HepG2 (cell line): Measurements from ENCODE around the gene MAPK8IP3. TPM values are rescaled to one million over a fixed set of nuclear protein-coding genes. Genes with fewer than 3 reads are reported as not detected.

Experiments used
- ATAC-seq: fragments of 200-7000 bp; cut with Tn5 transposase; 3 replicates; pipeline ENCODE4 v1.9.1; 2020; ENCODE audit warnings: mild to moderate bottlenecking, moderate library complexity
- BruUV-seq: library from RNA; stranded (reverse); fragments of 400-500 nt; replicated peaks from 2 replicates; lab custom pipeline; 2021; lab: Mats Ljungman, UMichigan
- CTCF ChIA-PET: fragments of 300-600 bp; formaldehyde crosslinking; extraction: SDS; loops from one replicate; lab custom pipeline; 2021; ENCODE audit warnings: low total read pairs, inconsistent platforms, low intra/inter-chr PET ratio; lab: Yijun Ruan, JAX
- POLR2A ChIA-PET: fragments of 350-600 bp; sonication (Branson Sonifier 250); formaldehyde crosslinking; loops from one replicate; lab custom pipeline; 2020; ENCODE audit warnings: antibody characterized with exemption, inconsistent platforms; lab: Yijun Ruan, JAX
- DNase-seq: peaks from one replicate; pipeline ENCODE4 v3.0.0-alpha.2; 2015; ENCODE audit warnings: low spot score
- FAIRE-seq: peaks from 3 replicates; lab custom pipeline; 2011; peaks lifted over from hg19 to GRCh38; lab: Jason Lieb, UNC
- H2AFZ ChIP-seq: one replicate; pipeline ENCODE4 v1.6.1; 2011; ENCODE audit warnings: low read length, inconsistent platforms
- H3K27ac ChIP-seq: fragments of 300-600 bp; 3 replicates; pipeline ENCODE4 v1.8.0; 2011; ENCODE audit warnings: mixed run types, mild to moderate bottlenecking, mixed read lengths, low read length, inconsistent platforms; ENCODE audit not compliant: insufficient read depth; ENCODE audit errors: extremely low read length
- H3K27me3 ChIP-seq, 2 experiments: fragments of 200-600 bp in 1 of 2; 2 replicates in 1 of 2; 3 replicates in 1 of 2; pipeline versions ENCODE4 v1.6.0 to v1.8.0; 2011; ENCODE audit warnings: low read length in 2 of 2, mild to moderate bottlenecking in 2 of 2, moderate library complexity in 2 of 2, inconsistent platforms in 1 of 2; ENCODE audit not compliant: insufficient read depth in 2 of 2, control insufficient read depth in 1 of 2
- H3K36me3 ChIP-seq, 2 experiments: fragments of 200-600 bp in 1 of 2; replicated peaks in 1 of 2; 2 replicates in 1 of 2; 3 replicates in 1 of 2; pipeline versions ENCODE4 v1.5.1 to v1.8.0; 2011; ENCODE audit warnings: low read length in 2 of 2, inconsistent platforms in 1 of 2; ENCODE audit not compliant: insufficient read depth in 2 of 2, control insufficient read depth in 1 of 2
- H3K4me1 ChIP-seq: 2 replicates; pipeline ENCODE4 v1.5.1; 2012; ENCODE audit warnings: low read length, inconsistent platforms; ENCODE audit not compliant: insufficient read depth
- H3K4me2 ChIP-seq: 2 replicates; pipeline ENCODE4 v1.6.0; 2011; ENCODE audit warnings: low read depth, low read length, inconsistent platforms
- H3K4me3 ChIP-seq, 3 experiments: fragments of 200-600 bp in 1 of 3; sonication (generic), shearing (Covaris generic) in 1 of 3; replicated peaks in 1 of 3; 2 replicates each; pipeline ENCODE4 v1.5.1; 2011 to 2016; ENCODE audit warnings: low read length in 3 of 3, inconsistent platforms in 2 of 3, low read depth in 2 of 3, mild to moderate bottlenecking in 2 of 3, control low read depth in 1 of 3, mixed read lengths in 1 of 3; ENCODE audit not compliant: insufficient read depth in 1 of 3
- H3K79me2 ChIP-seq: one replicate; pipeline ENCODE4 v1.6.1; 2011; ENCODE audit warnings: low read length, inconsistent platforms; ENCODE audit not compliant: insufficient read depth
- H3K9ac ChIP-seq: 2 replicates; pipeline ENCODE4 v1.6.0; 2011; ENCODE audit warnings: mild to moderate bottlenecking, low read depth, low read length, inconsistent platforms; ENCODE audit not compliant: insufficient read depth
- H3K9me3 ChIP-seq: 2 replicates; pipeline ENCODE4 v1.5.1; 2012; ENCODE audit warnings: mild to moderate bottlenecking, low read length
- H4K20me1 ChIP-seq: 2 replicates; pipeline ENCODE4 v1.6.0; 2011; ENCODE audit warnings: inconsistent platforms, mild to moderate bottlenecking, low read length, moderate library complexity; ENCODE audit not compliant: insufficient read depth
- CCAR2 ChIP-seq: fragments of 200-400 bp; formaldehyde crosslinking; optimal IDR thresholded peaks from 2 replicates; pipeline ENCODE3; 2018; ENCODE audit warnings: low read depth, mild to moderate bottlenecking, low read length, moderate library complexity
- CENPBD1 ChIP-seq: sonication (generic); formaldehyde crosslinking; IDR thresholded peaks from 2 replicates; pipeline ENCODE4 v1.8.0; 2022; ENCODE audit warnings: missing genetic modification reagents, low read depth, mild to moderate bottlenecking, borderline replicate concordance
- HNRNPK ChIP-seq: fragments of 200-400 bp; formaldehyde crosslinking; IDR thresholded peaks from 2 replicates; pipeline ENCODE4 v1.6.1; 2018; ENCODE audit warnings: low read length, low read depth, moderate library complexity, mild to moderate bottlenecking; ENCODE audit not compliant: poor library complexity, severe bottlenecking
- MXI1 ChIP-seq: IDR thresholded peaks from 3 replicates; pipeline ENCODE4 v1.6.1; 2012; ENCODE audit warnings: low read depth, low read length, inconsistent platforms, borderline replicate concordance
- MZF1 ChIP-seq: sonication (generic); formaldehyde crosslinking; IDR thresholded peaks from 2 replicates; pipeline ENCODE4 v1.8.1; 2023; ENCODE audit warnings: mild to moderate bottlenecking, missing genetic modification reagents, borderline replicate concordance
- PRPF4 ChIP-seq: fragments of 200-400 bp; formaldehyde crosslinking; IDR thresholded peaks from 2 replicates; pipeline ENCODE4 v1.6.1; 2016; ENCODE audit warnings: low read length, low read depth; ENCODE audit not compliant: poor library complexity, severe bottlenecking
- SOX13 ChIP-seq, 3 experiments: fragments of 450-650 bp in 1 of 3; sonication (generic) in 1 of 3; formaldehyde crosslinking in 1 of 3; IDR thresholded peaks in 2 of 3; conservative IDR thresholded peaks in 1 of 3; 2 replicates each; pipeline versions ENCODE4 v1.5.0 to v1.6.1; 2016 to 2020; ENCODE audit warnings: antibody characterized with exemption in 1 of 3, mild to moderate bottlenecking in 1 of 3, missing compliant biosample characterization in 1 of 3, missing genetic modification reagents in 1 of 3, moderate library complexity in 1 of 3
- TEAD2 ChIP-seq: sonication (generic); formaldehyde crosslinking; IDR thresholded peaks from 2 replicates; pipeline ENCODE4 v1.9.0; 2021; ENCODE audit warnings: missing genetic modification reagents
- TRIM24 ChIP-seq: sonication (generic); formaldehyde crosslinking; IDR thresholded peaks from 2 replicates; pipeline ENCODE4 v1.8.0; 2022; ENCODE audit warnings: mild to moderate bottlenecking, missing genetic modification reagents
- YY1 ChIP-seq: IDR thresholded peaks from 2 replicates; pipeline ENCODE4 v1.6.1; 2011; ENCODE audit warnings: low read length, low read depth, moderate library complexity, mild to moderate bottlenecking; ENCODE audit not compliant: insufficient read depth, insufficient replicate concordance
- ZNF496 ChIP-seq: sonication (generic); formaldehyde crosslinking; IDR thresholded peaks from 2 replicates; pipeline ENCODE4 v1.8.1; 2023; ENCODE audit warnings: mild to moderate bottlenecking, moderate library complexity, missing genetic modification reagents; ENCODE audit not compliant: insufficient replicate concordance
- ZNF605 ChIP-seq: sonication (generic); formaldehyde crosslinking; IDR thresholded peaks from 2 replicates; pipeline ENCODE4 v1.8.0; 2022; ENCODE audit warnings: mild to moderate bottlenecking, missing genetic modification reagents
- WGBS: methylation state at CpG from one replicate; pipeline ENCODE4 v1.1.6; 2017; ENCODE audit warnings: low lambda C conversion rate; 5-methylcytosine and 5-hydroxymethylcytosine counted together
- in situ Hi-C: cut with HindIII; loops from 2 replicates; pipeline ENCODE4 v1.10.0; 2017; ENCODE audit warnings: low pct_unique_long_range_greater_than_20kb; ENCODE audit not compliant: extremely low pct_ligation_motif_present
- intact Hi-C: fragments of 100-400 bp; cut with micrococcal nuclease; formaldehyde crosslinking; loops from one replicate; pipeline ENCODE4 v1.10.0; 2022; ENCODE audit not compliant: unreplicated experiment
- polyA plus RNA-seq, 8 experiments: library from polyadenylated mRNA; depleted of rRNA in 3 of 8; stranded (reverse) in 7 of 8; unstranded in 1 of 8; fragments of >200 nt; fragmentation: Illumina TruSeq in 4 of 8; extraction: Trizol in 4 of 8; gene quantifications; 2 replicates each; pipeline versions ENCODE4 v1.2.1 to v1.2.3, GENCODE V29; 2011 to 2016; ENCODE audit warnings: low read depth in 4 of 8, missing spikeins in 1 of 8, mixed read lengths in 1 of 8; ENCODE audit not compliant: insufficient read depth in 1 of 8
- total RNA-seq, 5 experiments: library from RNA; depleted of rRNA; stranded (reverse); fragments of >200 nt; fragmentation: Illumina TruSeq; extraction: Trizol; gene quantifications; 2 replicates each; pipeline ENCODE4 v1.2.3, GENCODE V29; 2016; ENCODE audit warnings: low read depth in 1 of 5
- TF ChIP-seq, protein P1 (sequence below): sonication (generic); formaldehyde crosslinking; IDR thresholded peaks from 2 replicates; pipeline ENCODE4 v1.4.0; 2020; ENCODE audit warnings: missing genetic modification reagents, borderline replicate concordance

The MAPK8IP3 gene
- total and polyA plus RNA-seq, 2 of the 13 experiments (the other 11 are each of a cell fraction or from before 2014, with no cell fraction given): 25.1 to 41.7 TPM

DNA sequence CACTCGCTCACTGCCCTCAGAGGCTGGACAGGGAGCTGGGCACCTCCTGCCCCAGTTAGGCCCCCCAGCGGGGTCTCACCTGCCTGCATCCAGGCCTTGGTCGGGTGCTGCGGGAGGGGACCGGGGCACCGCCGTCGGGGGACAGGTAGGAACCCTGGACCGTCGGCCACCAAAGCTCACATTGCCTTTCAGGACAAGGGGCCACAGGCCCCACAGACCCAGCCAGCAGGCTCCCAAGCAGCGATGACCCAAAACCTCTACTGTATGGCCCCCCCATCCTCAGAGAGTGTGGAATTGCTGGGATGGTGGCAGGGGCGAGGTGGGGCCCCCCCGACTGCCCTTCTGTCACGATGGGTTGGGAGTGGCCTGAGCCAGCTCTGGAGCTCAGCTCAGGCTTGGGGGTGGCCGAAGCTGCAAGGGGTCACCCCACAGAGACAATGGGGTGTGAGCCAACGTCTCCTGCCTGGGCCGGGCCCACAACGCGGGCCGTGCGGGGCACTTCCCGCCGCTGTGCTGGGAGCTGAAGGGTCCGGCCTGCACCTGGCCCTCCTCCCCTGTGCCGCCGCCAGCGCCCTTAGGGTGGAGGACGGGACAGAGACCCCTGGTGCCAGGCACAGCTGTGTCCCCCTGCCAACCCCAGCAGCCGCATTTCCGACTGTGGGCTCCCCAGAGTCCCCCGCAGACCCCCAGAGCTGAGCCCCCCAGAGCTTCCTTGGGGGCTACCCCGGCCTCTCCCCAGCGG lies 87.0 kb downstream of the MAPK8IP3 start:
- TF ChIP-seq PRPF4 (no peak), CENPBD1 (CRISPR knock-in tag) (no peak), ZNF496 (no peak), HNRNPK (no peak), SOX13 (IDR thresholded peaks at IDR 0.05) (no peak), SOX13 (CRISPR knock-in tag; conservative IDR thresholded peaks at IDR 0.05 in 1 of 2, IDR thresholded peaks at IDR 0.05 in 1 of 2) (no peak), YY1 (no peak), MZF1 (no peak), ZNF605 (CRISPR knock-in tag) (no peak), TEAD2 (no peak), MXI1 (no peak), CCAR2 (no peak), TRIM24 (CRISPR knock-in tag) (no peak)
- TF ChIP-seq, protein P1, sequence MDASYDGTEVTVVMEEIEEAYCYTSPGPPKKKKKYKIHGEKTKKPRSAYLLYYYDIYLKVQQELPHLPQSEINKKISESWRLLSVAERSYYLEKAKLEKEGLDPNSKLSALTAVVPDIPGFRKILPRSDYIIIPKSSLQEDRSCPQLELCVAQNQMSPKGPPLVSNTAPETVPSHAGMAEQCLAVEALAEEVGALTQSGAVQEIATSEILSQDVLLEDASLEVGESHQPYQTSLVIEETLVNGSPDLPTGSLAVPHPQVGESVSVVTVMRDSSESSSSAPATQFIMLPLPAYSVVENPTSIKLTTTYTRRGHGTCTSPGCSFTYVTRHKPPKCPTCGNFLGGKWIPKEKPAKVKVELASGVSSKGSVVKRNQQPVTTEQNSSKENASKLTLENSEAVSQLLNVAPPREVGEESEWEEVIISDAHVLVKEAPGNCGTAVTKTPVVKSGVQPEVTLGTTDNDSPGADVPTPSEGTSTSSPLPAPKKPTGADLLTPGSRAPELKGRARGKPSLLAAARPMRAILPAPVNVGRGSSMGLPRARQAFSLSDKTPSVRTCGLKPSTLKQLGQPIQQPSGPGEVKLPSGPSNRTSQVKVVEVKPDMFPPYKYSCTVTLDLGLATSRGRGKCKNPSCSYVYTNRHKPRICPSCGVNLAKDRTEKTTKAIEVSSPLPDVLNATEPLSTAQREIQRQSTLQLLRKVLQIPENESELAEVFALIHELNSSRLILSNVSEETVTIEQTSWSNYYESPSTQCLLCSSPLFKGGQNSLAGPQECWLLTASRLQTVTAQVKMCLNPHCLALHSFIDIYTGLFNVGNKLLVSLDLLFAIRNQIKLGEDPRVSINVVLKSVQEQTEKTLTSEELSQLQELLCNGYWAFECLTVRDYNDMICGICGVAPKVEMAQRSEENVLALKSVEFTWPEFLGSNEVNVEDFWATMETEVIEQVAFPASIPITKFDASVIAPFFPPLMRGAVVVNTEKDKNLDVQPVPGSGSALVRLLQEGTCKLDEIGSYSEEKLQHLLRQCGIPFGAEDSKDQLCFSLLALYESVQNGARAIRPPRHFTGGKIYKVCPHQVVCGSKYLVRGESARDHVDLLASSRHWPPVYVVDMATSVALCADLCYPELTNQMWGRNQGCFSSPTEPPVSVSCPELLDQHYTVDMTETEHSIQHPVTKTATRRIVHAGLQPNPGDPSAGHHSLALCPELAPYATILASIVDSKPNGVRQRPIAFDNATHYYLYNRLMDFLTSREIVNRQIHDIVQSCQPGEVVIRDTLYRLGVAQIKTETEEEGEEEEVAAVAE (CRISPR knock-in tag): no peak
- TF ChIP-seq, all 625 proteins: peak for 0
- H3K79me2 ChIP-seq: no peaks in the 10 kb centered on the region
- peaks cover 25% of the 10 kb centered on the region for H3K4me1 ChIP-seq
- in situ Hi-C loops (no loop called here), intact Hi-C loops (no loop called here)
- no peak for FAIRE-seq
- ChIA-PET CTCF (interaction anchor here (1.7 kb wide), 1 partner anchor 20 kb away, joined by 4 read pairs; no protein-coding TSS in a partner anchor), POLR2A (interaction anchor here (1.2 to 5.5 kb wide), 7 partner anchors 10 to 150 kb away, joined by 3 to 57 read pairs (median 4); partner anchors contain the start of genes EME2, MRPS34, MSRB1 and NUBP2)
- H3K4me2 ChIP-seq: 0 out of 2 replicates have a peak overlapping the region, but pooled peaks have one; percentile 92
- 0 out of 5 replicates have a peak, but pooled peaks cover 1 to 4% of the 10 kb centered on the region in 2 experiments for H3K36me3 ChIP-seq
- no peak for DNase-seq
- BruUV-seq: no TSS peak
- peak overlapping the region in 1 of 3 experiments; percentile 75; a peak in 1 of 6 replicates for H3K4me3 ChIP-seq
- no peak for ATAC-seq
- peaks cover 8% of the 10 kb centered on the region for H3K9me3 ChIP-seq
- no peaks in the 10 kb centered on the region for H3K27me3 ChIP-seq
- no peaks in the 10 kb centered on the region for H4K20me1 ChIP-seq
- H3K27ac ChIP-seq: peak overlapping the region; percentile 65
- no peak overlapping the region for H3K9ac ChIP-seq
- 91% methylated on average over 9 of the region's 33 CpGs for WGBS
- H2AFZ ChIP-seq: no peak overlapping the region
